Astrocyte of the spinal cord (primary cell): ENCODE measurements around the gene ZNF627.

Experiments
- DNase-seq: peaks from one replicate; pipeline ENCODE4 v3.0.0; 2011; ENCODE audit warnings: low read depth, low spot score
- H3K4me3 ChIP-seq: 2 replicates; pipeline ENCODE4 v1.5.1; 2011; ENCODE audit warnings: low read depth, mild to moderate bottlenecking, low read length, moderate library complexity
- in situ Hi-C: cut with HindIII; loops from 2 replicates; pipeline ENCODE4 v1.10.0; 2017; ENCODE audit warnings: low sequenced_read_pairs
- TF ChIP-seq, protein P1 (sequence below): IDR thresholded peaks from 2 replicates; pipeline ENCODE4 v1.5.1; 2012; ENCODE audit warnings: low read depth, mild to moderate bottlenecking, low read length, inconsistent platforms

ZNF627 gene

GRCh38 chr19:11597202-11598102, at the start of gene ZNF627:
TSS of gene ZNF627 (plus strand) at chr19:11597483. CDS start at chr19:11597628, 145 bp downstream.
- in situ Hi-C loops: no loop called here
- DNase-seq: peak; percentile 98
- H3K4me3 ChIP-seq: peak within 1 kb of the TSS; percentile 98
- TF ChIP-seq, protein P1, sequence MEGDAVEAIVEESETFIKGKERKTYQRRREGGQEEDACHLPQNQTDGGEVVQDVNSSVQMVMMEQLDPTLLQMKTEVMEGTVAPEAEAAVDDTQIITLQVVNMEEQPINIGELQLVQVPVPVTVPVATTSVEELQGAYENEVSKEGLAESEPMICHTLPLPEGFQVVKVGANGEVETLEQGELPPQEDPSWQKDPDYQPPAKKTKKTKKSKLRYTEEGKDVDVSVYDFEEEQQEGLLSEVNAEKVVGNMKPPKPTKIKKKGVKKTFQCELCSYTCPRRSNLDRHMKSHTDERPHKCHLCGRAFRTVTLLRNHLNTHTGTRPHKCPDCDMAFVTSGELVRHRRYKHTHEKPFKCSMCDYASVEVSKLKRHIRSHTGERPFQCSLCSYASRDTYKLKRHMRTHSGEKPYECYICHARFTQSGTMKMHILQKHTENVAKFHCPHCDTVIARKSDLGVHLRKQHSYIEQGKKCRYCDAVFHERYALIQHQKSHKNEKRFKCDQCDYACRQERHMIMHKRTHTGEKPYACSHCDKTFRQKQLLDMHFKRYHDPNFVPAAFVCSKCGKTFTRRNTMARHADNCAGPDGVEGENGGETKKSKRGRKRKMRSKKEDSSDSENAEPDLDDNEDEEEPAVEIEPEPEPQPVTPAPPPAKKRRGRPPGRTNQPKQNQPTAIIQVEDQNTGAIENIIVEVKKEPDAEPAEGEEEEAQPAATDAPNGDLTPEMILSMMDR: peak; percentile 5

GRCh38 chr19:11547929-11548700, 49.2 kb upstream of the ZNF627 start:
- no peak overlapping the region for H3K4me3 ChIP-seq
- DNase-seq: no peak
- in situ Hi-C loops: no loop called here
- TF ChIP-seq, protein P1: no peak

GRCh38 chr19:11549386-11549953, 47.8 kb upstream of the ZNF627 start:
- TF ChIP-seq, protein P1: no peak
- in situ Hi-C loops: no loop called here
- no peak overlapping the region for H3K4me3 ChIP-seq
- no peak for DNase-seq

- no peak for DNase-seq
- in situ Hi-C loops: no loop called here
- TF ChIP-seq, protein P1: no peak
- no peak overlapping the region for H3K4me3 ChIP-seq
Measured at GRCh38 chr19:11550265-11550664, 47.0 kb upstream of the ZNF627 start.

DNA sequence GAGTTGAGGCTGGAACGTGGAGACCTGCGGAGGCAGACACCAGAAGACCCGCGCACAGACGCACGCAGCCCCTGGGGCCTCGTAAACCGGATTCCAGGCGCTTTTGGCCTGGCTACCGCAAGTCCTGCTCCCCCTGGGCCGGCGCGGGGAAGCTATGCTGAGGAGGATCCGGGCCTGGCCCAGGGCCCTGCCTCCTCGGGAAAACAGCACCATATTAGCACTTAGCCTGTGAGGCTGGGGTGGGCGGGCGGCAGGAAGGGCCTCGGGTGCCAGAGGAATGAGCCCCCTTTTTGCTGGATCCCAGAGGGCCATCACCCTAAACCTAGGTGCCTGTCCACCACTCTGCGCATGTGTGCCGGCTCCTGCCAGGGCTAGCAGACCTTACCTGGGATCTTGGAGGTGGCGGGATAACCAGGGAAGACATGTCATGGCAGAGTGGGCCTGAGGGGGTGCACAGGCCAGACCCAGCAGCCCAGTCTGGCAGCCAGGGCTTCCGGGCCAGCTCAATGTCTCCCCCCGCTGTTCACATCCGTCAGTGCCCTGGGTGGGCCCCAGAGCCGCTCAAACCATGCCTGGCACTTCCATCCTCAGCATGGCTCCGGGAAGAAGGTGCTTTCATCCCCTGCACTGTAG, 45.6 kb upstream of the ZNF627 start:
- in situ Hi-C loops: no loop called here
- no peak overlapping the region for H3K4me3 ChIP-seq
- TF ChIP-seq, protein P1: peak; percentile 61
- DNase-seq: no peak
